Stomach (tissue), 4 donors: Measurements from ENCODE around the gene ATAD3A.

Experiments
- POLR2AphosphoS5 ChIP-seq, 3 donors: sonication (generic); formaldehyde crosslinking; IDR thresholded peaks; one replicate each; pipeline ENCODE4 v1.6.1; 2016; ENCODE audit warnings: antibody characterized with exemption in 3 of 3
- TF ChIP-seq, protein P1 (sequence below), 7 experiments: fragments of 450-650 bp in 4 of 7; fragments of 200-600 bp in 3 of 7; sonication (generic) in 3 of 7; IDR thresholded peaks; one replicate each; pipeline ENCODE4 v1.5.1; 2016 to 2019; ENCODE audit warnings: antibody characterized with exemption in 7 of 7, control low read depth in 2 of 7, mild to moderate bottlenecking in 1 of 7

DNA sequence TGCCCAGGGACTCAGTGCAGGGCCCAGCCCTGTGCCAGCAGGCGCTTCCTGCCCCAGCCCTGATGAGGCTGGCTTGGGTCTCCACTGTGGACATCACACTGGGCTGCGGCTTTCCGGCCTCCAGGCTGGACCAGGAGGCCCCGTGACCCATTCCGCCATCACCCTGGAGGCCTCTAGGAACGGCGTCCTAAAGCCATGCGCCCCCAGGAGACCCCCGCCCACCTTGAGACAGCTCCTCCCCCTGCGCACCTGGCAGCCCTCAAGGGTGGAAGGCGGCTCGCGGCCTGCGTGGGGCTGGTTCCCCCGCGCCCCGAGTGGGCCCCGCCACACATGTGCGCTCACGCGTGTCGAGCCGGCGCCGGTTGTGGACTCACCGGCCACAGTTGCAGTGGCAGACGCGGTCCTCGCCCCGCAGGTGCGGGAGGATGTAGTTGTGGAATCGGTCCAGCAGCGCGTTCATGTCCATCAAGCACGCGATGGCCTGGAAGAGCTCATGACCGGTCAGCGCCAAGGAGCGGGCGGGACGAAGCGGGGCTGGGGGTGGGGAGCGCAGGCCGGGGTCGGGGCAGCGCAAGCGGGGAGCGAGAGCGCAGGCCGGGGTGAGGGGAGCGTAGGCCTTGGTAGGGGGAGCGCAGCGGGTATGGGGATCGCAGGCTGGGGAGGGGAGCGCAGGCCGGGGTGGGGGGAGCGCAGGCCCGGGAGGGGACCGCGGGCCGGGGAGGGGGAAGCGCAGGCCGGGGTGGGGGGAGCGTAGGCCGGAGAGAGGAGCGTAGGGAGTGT, 27.5 kb downstream of the ATAD3A start:
- TF ChIP-seq, protein P1, sequence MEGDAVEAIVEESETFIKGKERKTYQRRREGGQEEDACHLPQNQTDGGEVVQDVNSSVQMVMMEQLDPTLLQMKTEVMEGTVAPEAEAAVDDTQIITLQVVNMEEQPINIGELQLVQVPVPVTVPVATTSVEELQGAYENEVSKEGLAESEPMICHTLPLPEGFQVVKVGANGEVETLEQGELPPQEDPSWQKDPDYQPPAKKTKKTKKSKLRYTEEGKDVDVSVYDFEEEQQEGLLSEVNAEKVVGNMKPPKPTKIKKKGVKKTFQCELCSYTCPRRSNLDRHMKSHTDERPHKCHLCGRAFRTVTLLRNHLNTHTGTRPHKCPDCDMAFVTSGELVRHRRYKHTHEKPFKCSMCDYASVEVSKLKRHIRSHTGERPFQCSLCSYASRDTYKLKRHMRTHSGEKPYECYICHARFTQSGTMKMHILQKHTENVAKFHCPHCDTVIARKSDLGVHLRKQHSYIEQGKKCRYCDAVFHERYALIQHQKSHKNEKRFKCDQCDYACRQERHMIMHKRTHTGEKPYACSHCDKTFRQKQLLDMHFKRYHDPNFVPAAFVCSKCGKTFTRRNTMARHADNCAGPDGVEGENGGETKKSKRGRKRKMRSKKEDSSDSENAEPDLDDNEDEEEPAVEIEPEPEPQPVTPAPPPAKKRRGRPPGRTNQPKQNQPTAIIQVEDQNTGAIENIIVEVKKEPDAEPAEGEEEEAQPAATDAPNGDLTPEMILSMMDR (IDR thresholded peaks at IDR 0.05) = no peak
- no peak for TF ChIP-seq POLR2AphosphoS5 (IDR thresholded peaks at IDR 0.05)
